DMS 273 (cell line): ENCODE measurements around the gene MTX1.
"Not testable (repeated sequence)": the region's sequence is repeated elsewhere in the genome, so short reads cannot be mapped to it uniquely, and the experiment has no call there.

ENCODE experiments used
- DNase-seq: peaks from one replicate; lab custom pipeline; 2025; ENCODE audit not compliant: unreplicated experiment; lab: John Stamatoyannopoulos, UW

MTX1 gene

DNA sequence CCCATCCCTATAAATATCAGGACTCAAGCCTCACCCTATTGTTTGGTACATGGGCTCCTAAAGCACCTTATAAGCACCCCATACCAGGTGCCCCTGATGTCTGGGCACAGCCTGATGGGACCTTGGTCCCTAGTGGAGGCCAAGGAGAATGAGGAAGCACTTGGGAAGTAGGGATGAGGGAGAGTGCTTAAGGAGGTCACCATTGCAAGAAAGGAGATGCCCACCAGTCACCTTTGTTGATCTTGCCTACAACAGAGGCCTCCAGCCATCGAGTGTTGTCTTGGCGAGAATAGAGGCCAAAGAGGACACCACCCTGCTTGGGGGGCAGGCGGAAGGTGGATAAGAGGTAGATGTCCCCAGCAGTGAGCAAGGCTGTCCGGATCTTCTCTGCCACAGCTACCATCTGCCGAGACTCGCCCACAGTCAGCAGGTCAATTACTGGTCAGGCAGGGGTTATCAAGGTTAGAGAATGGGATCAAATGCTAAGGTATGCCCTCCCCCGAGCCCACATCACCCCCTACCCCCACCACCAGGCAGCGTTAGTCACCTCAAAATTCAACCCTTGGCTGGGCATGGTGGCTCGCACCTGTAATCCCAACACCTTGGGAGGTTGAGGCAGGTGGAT, 2.4 kb upstream of the MTX1 start:
- no peak for DNase-seq

- peak; percentile 96 for DNase-seq
Observed at GRCh38 chr1:155206891-155207805, 1.3 kb upstream of the MTX1 start.

DNA sequence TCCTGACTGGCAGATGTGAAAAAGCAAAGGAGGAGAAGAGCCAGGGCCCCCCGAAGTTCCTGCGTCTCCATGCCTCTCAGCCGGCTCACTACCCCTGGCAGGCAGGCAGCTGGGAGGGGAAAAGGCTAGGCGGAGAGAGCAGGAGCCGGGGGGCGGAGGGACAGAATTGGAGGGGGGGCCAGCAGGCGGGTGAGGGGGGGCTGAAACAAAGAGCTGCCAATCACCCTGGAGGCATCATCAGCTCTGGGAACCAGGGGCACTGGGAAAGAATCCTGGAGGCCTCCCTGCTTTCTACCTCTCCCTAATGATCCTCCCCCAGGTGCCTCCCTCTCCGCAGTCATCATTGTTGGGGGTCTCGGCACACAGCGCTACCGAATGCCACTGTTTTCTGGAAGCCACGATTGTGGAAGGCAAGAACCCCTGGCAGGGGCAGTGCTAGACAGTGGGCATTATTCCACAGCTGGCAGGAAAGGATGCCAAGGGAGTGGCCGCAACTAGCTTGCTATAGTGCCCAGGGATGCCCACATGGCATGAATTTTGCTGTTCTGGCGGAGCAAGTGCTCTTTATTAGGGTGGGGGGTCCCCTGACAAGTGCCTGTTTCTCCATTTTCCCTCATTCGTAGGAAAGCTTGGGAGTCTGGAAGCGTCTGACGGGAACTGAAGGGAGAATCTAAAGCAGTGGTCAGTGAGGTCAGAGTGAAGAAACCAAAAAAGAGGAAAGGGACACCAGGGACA, 522 bp upstream of the MTX1 start, which contains the start of gene THBS3:
Gene THBS3 (minus strand): TSS at position 92 of the 735 bp plus-strand sequence. CDS start 21 bp downstream, at position 71.
- DNase-seq = peak; percentile 90

DNA sequence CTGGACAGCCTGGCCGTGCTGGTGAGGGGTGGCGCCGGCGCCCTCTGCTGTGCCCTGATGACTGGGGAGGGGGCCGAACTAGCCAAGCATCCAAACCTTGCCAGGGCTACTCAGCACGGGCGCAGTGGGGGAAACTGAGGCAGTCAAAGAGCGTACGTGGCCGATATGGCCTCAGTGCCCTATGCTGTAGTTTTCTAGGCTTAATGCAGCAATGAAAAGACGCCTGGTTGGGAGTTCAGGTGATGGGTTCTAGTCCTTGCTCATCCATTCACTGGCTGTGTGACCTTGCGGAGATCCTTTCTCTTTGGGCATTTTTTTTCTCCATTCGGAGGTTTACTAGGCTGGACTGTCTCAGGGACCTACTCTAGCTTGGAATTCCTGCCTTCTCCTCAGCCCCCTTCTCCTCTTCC, 822 bp downstream of the MTX1 start:
- no peak for DNase-seq

DNA sequence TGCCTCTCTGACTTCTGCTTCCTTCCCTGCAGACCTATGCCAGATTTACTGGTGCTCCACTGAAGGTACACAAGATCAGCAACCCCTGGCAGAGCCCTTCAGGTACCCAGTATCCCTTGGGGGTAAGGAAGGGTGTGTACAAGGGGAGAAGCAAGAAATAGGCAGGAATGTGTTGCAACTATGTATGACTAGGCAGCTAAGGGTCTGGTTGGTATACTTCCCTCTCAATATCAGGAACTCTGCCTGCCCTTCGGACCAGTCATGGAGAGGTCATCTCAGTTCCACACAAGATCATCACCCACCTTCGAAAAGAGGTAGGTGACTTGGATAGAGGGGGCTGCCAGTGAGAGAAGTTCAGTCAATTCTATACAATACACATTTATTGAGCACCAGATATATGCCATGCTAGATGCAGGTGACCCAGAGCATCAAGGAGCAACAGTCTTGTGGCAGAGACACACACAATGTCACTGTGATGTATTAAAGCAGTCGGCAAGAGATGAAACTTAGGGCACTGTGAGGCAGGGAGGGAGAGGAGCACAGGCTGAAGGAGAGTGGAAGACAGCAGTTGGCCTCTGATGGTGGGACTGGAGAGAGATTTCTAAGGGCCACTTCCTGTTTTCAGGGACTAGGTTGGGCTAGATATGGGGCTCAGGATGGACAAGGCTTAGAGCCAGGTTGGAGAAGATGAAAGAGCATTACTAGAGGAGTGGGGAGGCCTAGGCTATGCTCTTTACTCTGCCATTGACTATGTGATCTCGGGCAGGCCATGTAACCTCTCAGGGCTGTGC, 2.0 kb downstream of the MTX1 start:
- DNase-seq = no peak

DNA sequence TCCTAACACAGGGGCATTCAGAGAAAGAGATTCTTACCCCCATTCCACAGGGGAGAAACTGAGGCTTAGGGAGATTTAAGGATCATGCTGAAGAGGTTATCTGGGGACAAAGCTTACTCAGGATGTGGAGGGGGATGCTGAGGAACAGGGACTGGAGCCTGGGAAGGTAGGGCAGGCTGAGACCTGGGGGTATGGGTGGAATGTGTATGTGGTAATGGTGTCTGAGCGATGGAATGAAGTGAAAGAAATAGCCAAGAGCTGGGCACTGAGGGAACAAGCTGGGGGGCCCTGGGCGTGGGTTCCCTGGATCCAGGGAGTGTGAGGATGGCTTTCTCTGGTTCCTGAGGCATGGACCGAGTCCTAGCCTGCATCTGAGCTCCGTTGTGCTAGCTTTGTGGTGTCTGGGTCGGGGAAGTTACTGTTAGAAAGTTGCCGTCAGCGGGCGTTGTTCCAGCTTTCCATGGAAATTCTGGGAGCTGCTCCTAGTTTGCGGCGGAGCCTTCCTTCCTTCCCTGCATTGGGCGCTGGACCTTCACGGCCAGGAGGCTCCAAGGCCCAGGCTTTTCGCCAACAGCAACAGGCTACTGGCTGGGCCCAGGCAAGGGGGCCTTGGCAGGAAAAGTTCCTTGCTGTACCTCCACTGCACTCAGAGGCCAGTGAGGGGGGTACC, 3.0 kb downstream of the MTX1 start:
- DNase-seq = not testable (repeated sequence)

GRCh38 chr1:155212051-155212440, 3.6 kb downstream of the MTX1 start:
- DNase-seq = not testable (repeated sequence)

DNA sequence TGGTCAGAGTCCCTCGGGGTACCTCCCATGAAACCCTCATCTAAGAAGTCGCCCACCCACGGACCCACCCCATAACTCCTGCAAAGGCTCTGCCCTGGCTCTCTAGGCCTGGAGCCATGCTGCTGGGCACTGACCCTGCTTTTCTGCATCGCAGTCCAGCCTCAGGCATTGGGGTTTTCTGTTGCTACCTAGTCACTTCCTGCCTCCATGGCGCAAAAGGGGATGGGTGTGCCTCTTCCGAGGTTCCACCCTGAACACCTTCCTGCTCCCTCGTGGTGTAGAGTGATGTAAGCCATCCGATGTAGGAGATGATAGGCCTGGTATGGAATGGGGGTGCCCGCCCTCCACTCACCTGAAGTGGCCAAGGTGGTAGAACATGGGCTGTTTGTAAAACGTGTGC, 6.2 kb downstream of the MTX1 start:
- not testable (repeated sequence) for DNase-seq

DNA sequence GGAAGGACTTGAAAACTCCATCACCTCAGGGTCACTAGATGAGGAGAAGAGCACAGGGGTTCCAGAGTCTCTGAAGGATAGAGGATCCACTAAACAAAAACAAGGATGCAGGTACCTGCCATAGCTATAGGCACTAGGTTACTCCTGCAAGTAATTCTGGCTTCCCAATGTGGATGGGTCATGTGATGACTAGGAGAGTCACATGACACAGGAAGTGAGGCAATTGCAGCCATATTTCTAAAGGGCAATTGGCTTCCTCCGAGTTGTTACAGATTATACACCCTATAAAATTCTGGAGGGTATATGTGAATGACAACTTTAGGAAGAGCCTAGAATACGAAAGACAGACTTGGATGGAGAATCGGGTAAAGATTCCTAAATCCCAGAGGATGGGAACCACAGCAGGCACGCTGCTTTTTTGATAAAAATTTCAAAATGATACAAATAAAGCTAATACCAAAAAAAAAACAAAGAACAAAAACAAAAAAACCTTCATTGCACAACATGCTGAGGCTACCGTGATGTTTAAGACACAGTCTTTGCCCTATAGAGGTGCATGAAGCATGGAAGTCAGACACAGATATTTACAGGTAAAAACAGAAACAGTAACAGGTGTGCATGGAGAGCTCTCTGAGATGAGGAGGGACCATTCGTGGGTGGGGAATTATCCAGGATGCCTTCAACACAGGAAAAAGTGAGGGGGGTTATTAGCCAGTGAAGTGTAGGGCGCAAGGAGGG, 10.5 kb downstream of the MTX1 start:
- DNase-seq = peak; percentile 64

- DNase-seq = peak; percentile 33
Observed at GRCh38 chr1:155219592-155220031, 11.1 kb downstream of the MTX1 start.

DNA sequence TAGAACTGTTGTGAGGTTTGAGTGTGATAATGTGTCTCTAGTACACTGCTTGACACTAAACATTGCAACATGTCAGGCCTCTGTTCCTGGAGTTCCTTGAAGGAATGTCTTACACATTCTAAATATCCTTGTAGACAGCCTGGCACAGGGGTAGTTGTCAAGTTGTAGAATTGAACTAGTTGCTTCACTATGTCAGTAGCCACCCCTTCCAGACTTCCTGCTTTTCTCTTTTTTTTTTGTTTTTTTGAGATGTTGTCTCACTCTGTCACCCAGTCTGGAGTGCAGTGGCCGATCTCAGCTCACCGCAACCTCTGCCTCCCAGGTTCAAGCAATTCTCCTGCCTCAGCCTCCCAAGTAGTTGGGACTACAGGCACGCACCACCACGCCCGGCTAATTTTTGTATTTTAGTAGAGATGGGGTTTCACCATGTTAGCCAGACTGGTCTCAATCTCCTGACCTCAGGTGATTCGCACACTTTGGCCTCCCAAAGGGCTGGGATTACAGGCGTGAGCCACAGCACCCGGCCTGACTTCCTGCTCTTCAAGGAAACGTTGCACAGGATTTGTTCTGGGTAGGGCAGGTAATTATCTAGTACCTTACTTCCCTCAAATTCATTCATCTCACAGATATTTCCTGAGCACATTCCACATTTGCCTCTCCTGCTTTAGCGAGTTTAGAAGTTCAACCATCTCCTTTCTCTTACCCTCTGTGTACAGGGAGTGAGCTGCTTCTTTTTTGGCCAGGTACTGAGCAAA, 11.9 kb downstream of the MTX1 start:
- DNase-seq = not testable (repeated sequence)

DNA sequence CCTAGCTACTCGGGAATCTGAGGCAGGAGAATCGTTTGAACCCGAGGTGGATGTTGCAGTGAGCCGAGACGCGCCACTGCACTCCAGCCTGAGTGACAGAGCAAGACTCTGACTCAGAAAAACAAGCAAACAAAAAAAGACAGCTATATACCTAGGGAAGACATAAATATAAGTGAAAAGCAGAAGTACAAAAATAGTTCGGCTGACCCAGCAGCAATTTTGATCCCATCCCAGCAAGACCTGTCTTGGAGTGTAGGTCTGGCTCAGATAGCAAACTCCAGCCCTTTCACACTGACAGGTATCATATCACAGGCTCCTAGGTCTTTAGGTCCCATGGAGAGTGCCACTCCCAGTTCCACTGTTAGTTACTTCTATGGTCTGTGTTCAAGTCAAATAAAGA, 14.6 kb downstream of the MTX1 start:
- DNase-seq = no peak

DNA sequence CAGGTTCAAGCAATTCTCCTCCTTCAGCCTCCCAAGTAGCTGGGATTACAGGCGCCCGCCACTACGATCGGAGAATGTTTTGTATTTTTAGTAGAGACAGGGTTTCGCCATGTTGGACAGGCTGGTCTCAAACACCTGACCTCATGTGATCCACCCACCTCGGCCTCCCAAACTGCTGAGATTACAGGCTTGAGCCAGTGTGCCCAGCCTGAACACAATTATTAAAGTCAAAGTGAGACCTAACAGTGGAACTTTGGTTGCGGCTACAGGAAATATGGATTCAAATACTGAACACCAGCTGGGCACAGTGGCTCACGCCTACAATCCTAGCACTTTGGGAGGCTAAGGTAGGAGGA, 16.9 kb downstream of the MTX1 start:
- DNase-seq = not testable (repeated sequence)

DNA sequence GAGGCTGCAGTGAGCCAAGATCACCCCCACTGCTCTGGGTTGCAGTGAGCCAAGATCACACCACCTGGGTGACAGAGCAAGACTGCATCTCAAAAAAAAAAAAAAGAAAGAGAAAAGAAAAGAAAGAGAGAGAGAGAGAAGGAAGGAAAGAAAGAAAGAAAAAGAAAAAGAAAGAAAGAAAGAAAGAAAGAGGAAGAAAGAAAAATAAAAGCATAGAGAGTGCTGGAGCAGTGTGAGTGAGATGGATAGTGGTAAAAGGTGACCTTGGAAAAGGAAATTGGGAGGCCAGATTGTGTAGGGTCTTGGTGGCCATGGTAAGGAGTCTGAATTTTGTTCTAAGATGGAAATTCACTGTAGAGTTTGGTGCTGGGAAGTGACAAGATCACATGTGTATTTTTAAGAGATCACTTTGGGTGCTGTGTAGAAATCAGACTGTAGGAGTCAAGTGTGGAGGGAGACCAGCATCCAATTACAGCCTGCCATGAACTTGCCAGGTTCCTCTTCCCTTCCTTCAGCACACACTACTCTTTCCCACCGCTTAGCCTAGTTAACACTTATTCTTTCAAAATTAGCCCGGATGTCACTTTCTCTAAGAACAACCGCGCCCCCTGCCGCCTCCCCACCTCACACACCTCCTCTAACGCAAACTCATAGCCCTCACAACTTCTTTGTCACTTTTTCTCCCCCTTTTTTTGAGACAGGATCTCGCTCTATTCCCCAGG, 17.9 kb downstream of the MTX1 start:
- DNase-seq = peak; percentile 92

DNA sequence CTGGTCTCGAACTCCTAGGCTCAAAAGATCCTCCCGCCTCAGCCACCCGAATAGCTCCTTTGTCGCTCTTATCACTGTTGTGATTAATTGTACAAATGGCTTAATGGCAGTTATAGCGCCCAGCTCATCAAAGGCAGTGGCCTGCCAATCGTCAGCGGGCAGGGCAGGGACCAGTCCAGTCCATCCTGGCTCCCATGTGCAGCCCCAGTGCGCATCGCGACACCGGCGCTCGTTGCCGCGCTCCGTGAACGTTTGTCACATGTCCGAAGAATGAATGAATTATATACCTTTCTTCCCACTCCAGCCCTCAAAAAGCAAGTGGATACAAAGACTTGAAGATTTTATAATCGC, 18.4 kb downstream of the MTX1 start:
- DNase-seq = peak; percentile 79

DNA sequence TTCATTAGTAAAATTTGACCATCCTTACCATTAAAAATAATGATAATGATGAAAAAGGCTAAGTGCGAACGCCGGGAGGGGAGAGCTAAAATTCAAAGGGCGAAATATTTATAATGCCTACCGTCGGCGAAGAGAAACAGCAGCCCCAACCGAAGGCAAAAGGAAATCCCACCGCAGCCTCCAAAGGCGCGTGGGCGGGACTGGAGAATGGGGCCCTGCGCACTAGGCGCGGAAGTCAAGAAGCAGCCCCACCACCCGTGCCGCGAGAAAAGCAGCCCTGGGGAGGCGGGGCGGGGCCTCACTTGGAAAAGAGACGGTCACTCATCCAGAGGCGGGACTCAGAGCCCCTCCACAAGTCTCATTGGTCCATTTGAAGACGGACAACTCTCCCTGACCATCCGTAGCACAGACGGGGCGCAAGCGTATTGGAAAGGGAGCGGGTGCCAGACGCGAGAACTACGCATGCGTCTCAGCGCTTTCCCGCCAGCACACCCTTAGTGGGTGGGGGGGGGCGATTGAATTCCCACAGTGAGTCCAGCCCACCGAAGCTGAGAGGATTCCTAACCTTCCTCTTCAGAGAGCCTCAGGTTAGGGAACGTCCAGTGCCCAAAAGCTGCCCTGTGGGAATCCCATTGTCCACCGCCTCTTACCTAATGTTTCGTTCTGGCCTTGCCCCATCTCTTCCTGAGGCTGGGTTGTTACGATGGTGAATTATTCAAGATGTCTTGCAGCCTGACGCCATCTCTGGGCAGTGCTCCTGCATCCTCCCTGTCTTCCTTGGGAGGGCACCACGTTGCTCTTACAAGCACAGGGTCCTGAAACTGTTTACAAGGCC, 19.0 kb downstream of the MTX1 start:
- DNase-seq = peak; percentile 100

DNA sequence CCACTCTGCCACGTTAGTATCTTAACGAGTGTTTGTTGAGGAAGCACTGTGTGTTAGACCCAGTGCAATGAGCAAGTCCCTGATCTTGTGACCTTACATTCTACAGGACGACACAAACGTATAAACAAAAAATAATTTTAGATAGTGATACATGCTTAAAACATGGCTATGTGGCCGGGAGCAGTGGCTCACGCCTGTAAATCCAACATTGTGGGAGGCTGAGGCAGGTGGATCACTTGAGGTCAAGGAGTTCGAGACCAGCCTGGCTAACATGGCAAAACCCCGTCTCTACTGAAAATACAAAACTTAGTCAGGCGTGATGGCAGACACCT, 19.6 kb downstream of the MTX1 start:
- DNase-seq = no peak

DNA sequence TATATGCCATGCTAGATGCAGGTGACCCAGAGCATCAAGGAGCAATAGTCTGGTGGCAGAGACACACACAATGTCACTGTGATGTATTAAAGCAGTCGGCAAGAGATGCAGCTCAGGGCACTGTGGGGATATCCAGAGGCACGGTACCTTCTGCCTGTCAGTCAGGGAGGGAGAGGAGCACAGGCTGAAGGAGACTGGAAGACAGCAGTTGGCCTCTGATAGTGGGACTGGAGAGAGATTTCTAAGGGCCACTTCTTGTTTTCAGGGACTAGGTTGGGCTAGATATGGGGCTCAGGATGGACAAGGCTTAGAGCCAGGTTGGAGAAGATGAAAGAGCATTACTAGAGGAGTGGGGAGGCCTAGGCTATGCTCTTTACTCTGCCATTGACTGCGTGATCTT, 22.8 kb downstream of the MTX1 start:
- not testable (repeated sequence) for DNase-seq
